Neutrophil (primary cell): ENCODE measurements around the gene UTP25.

ENCODE experiments used
- H3K27ac ChIP-seq: fragments of 200-600 bp; sonication (generic); 2 replicates; pipeline ENCODE4 v1.5.1; 2016; ENCODE audit warnings: mild to moderate bottlenecking, moderate library complexity
- H3K27me3 ChIP-seq: fragments of 200-600 bp; sonication (generic); 2 replicates; pipeline ENCODE4 v1.6.0; 2016; ENCODE audit warnings: mild to moderate bottlenecking
- H3K36me3 ChIP-seq: fragments of 200-600 bp; sonication (generic); 2 replicates; pipeline ENCODE4 v1.5.1; 2017
- H3K4me1 ChIP-seq, 2 experiments: fragments of 200-600 bp in 1 of 2; sonication (generic) in 1 of 2; 1 replicate in 1 of 2; 2 replicates in 1 of 2; pipeline versions ENCODE4 v1.5.1 to v1.6.1; 2013 to 2016; ENCODE audit warnings: low read depth in 1 of 2, low read length in 1 of 2, mild to moderate bottlenecking in 1 of 2, moderate library complexity in 1 of 2; ENCODE audit not compliant: control insufficient read depth in 1 of 2, insufficient read depth in 1 of 2
- H3K4me3 ChIP-seq, 2 experiments: fragments of 200-600 bp in 1 of 2; sonication (generic) in 1 of 2; 1 replicate in 1 of 2; 2 replicates in 1 of 2; pipeline ENCODE4 v1.5.1; 2013 to 2016; ENCODE audit warnings: low read depth in 1 of 2, low read length in 1 of 2, mild to moderate bottlenecking in 1 of 2, moderate library complexity in 1 of 2
- H3K9me3 ChIP-seq: fragments of 200-600 bp; sonication (generic); 2 replicates; pipeline ENCODE4 v1.5.1; 2016
- TF ChIP-seq, protein P1 (sequence below): fragments of 200-600 bp; sonication (generic); IDR thresholded peaks from 2 replicates; pipeline ENCODE4 v1.5.1; 2016; ENCODE audit warnings: antibody characterized with exemption

UTP25 gene

DNA sequence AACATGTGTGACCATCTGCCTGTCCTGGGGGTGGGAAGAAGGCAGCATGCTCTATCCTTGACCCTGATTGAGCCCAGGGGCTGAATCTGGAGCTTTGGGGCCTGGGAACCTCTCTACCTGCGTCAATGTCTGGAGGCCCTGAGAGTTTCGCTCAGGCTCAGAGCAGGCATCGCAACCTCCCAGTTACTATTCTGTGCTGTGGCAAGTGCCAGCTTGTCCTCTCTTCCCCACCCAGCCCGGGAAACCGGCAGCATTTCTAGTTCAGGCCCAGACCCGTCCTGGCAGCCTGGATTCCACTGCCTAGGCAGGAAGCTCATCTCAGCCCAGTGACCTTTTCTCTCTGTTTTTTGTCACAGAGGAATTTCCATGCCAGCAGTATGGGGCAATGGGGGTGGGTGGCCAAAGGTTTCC is 11.8 kb upstream of the UTP25 start:
- Histone ChIP-seq H3K27me3 (peaks cover 27% of the 10 kb centered on the region), H3K27ac (no peak overlapping the region), H3K4me1 (no peaks in the 10 kb centered on the region), H3K36me3 (no peaks in the 10 kb centered on the region), H3K4me3 (no peak overlapping the region), H3K9me3 (no peaks in the 10 kb centered on the region)
- TF ChIP-seq, protein P1, sequence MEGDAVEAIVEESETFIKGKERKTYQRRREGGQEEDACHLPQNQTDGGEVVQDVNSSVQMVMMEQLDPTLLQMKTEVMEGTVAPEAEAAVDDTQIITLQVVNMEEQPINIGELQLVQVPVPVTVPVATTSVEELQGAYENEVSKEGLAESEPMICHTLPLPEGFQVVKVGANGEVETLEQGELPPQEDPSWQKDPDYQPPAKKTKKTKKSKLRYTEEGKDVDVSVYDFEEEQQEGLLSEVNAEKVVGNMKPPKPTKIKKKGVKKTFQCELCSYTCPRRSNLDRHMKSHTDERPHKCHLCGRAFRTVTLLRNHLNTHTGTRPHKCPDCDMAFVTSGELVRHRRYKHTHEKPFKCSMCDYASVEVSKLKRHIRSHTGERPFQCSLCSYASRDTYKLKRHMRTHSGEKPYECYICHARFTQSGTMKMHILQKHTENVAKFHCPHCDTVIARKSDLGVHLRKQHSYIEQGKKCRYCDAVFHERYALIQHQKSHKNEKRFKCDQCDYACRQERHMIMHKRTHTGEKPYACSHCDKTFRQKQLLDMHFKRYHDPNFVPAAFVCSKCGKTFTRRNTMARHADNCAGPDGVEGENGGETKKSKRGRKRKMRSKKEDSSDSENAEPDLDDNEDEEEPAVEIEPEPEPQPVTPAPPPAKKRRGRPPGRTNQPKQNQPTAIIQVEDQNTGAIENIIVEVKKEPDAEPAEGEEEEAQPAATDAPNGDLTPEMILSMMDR: no peak

DNA sequence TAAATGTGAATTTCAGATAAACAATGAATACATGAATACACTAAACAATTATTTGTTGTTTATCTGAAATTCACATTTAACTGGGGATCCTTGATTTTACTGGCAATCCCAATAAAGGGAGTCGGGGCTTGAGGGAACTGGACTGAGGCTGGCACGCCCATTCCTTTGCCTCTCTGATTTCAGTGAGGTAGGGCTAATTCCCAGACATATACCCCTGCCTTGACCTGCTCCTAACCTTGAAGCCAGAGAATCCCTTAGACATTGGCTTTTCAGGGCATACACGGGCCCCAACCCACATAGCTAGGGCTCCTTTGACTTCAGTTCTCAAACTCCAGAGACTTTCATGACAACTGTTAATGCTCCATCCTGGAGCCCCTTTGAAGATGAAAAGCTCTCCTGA is 10.8 kb upstream of the UTP25 start:
- Histone ChIP-seq H3K36me3 (no peaks in the 10 kb centered on the region), H3K4me3 (no peak overlapping the region), H3K27me3 (peaks cover 36% of the 10 kb centered on the region), H3K27ac (no peak overlapping the region), H3K4me1 (no peaks in the 10 kb centered on the region), H3K9me3 (no peaks in the 10 kb centered on the region)
- TF ChIP-seq, protein P1: no peak

DNA sequence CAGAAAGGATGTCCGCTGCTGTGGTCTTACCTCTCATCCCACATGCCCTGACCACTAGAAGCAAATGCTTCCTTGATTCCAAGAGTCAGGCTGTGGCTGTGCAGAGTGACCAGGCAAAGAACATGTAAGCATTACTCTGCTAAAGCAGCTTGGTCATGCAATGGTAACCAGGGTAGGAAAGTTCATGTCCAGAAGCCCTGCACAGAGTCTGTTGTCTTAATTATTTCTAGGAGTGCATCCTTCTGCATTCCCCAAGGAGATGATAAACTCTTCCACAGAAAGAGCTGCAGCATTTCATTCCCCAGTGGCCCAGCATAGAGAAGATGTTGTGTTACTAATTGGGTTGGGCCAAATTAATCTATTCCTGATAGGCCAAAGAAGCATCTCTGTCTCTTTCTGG is 10.1 kb upstream of the UTP25 start:
- Histone ChIP-seq H3K27ac (no peak overlapping the region), H3K4me1 (no peaks in the 10 kb centered on the region), H3K4me3 (no peak overlapping the region), H3K9me3 (no peaks in the 10 kb centered on the region), H3K27me3 (peaks cover 44% of the 10 kb centered on the region), H3K36me3 (no peaks in the 10 kb centered on the region)
- TF ChIP-seq, protein P1: no peak

DNA sequence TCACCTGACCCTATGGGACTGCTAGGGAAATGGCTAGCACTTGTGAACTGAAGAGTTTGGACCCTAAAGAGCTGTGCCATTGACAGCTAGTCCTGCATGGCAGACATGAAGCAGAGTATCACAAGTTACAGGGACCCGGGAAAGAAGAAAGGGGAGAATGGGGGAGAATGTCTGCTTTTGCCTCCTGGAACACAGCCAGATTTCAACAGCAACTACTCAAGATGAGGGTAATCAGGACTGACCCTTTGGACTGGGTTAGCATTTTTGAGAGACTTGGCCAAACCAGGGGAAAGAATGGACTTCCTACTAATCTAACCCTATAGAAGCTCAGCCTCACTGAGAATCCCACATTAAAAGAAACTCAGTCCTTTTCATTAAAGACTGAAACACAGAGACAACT is 8.7 kb upstream of the UTP25 start:
- Histone ChIP-seq H3K4me3 (no peak overlapping the region), H3K9me3 (no peaks in the 10 kb centered on the region), H3K36me3 (no peaks in the 10 kb centered on the region), H3K4me1 (peaks cover 0 to 5% of the 10 kb centered on the region in 2 experiments), H3K27me3 (peaks cover 49% of the 10 kb centered on the region), H3K27ac (no peak overlapping the region)
- TF ChIP-seq, protein P1: no peak

DNA sequence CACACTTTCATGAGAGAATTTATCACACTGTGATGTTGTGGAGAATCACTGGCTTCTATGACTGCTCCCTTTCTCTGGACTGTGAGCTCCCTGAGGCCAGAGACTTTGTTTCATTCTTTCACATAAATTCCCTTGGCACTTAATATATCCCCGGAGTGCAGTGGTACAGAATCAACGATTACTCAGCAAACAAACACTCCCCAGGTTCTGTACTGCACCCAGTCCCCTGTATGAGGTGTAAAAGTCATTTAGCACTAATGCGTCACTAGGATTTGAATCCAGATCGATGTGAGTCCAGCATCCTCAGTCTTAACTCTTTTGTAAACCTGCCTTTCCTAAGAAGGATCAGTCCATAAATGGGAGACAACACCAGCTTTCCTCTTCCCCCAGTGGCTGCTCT is 6.8 kb upstream of the UTP25 start:
- peaks cover 0 to 5% of the 10 kb centered on the region in 2 experiments for H3K4me1 ChIP-seq
- TF ChIP-seq, protein P1: no peak

DNA sequence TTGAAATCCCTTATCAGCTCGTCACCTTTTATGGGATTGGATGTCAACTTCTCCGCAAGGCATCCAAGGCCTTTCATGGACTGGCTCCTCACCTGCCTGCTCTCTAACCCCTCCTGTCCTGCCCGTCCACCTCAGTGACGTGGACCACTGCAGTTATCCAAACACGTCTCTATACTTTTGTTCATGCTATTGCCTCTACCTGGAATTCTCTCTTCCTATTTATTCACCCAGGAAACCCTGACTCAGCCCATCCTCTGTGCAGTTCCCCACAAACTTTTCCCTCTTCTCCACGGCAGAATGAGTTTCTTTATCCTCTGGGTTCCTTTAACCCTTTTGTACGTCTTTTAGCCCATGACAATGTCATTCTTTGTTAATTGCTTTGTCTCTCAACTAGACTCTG is 5.1 kb upstream of the UTP25 start:
- Histone ChIP-seq H3K4me3 (no peak overlapping the region), H3K27ac (no peak overlapping the region), H3K4me1 (peaks cover 0 to 10% of the 10 kb centered on the region in 2 experiments), H3K36me3 (no peaks in the 10 kb centered on the region), H3K9me3 (no peaks in the 10 kb centered on the region), H3K27me3 (peaks cover 70% of the 10 kb centered on the region)
- TF ChIP-seq, protein P1: no peak

More for the DNA sequence above, 6.8 kb upstream of the UTP25 start:
- no peak overlapping the region for H3K27ac ChIP-seq
- no peak overlapping the region for H3K4me3 ChIP-seq
- H3K27me3 ChIP-seq: peaks cover 68% of the 10 kb centered on the region
- H3K9me3 ChIP-seq: no peaks in the 10 kb centered on the region
- H3K36me3 ChIP-seq: no peaks in the 10 kb centered on the region
